HG03469 (cell line): ENCODE results near the gene AP3B1.
"Not testable (repeated sequence)": the region's sequence is repeated elsewhere in the genome, so short reads cannot be mapped to it uniquely, and the experiment has no call there.

Experiments used
- ATAC-seq: cut with Tn5 transposase; IDR thresholded peaks from one replicate; pipeline ENCODE4 v1.9.1; 2021; ENCODE audit warnings: mild to moderate bottlenecking, moderate library complexity, moderate number of reproducible peaks; ENCODE audit not compliant: unreplicated experiment

Gene AP3B1

GRCh38 chr5:78075301-78075700 lies 219.2 kb downstream of the AP3B1 start:
- ATAC-seq, result no peak

- ATAC-seq, result not testable (repeated sequence)
Measured at GRCh38 chr5:78070691-78071090, 223.8 kb downstream of the AP3B1 start.

- not testable (repeated sequence) for ATAC-seq
Measured at GRCh38 chr5:78067581-78067980, 226.9 kb downstream of the AP3B1 start.

- not testable (repeated sequence) for ATAC-seq
Measured at GRCh38 chr5:78066722-78067121, 227.8 kb downstream of the AP3B1 start.

DNA sequence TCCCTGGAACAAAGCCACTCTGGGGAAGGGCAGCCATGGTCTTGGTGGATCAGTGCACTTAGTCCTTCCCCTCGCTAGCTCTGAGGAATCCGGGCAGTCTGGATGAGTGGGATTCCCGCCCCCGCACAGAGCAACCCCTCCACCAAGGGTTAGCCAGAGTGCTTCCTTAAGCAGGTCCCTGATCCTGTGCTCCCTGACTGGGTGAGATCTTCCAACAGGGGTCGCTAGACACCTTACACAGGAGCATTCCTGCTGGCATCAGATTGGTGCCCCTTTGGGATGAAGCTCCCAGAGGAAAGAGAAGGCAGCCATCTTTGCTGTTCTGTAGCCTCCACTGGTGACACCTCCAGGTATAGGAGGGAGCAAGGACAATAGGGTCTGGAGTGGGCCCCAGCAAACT lies 228.8 kb downstream of the AP3B1 start:
- no peak for ATAC-seq

GRCh38 chr5:78064941-78065472 lies 229.5 kb downstream of the AP3B1 start:
- no peak for ATAC-seq

GRCh38 chr5:78063495-78063894 lies 231.0 kb downstream of the AP3B1 start:
- ATAC-seq, result no peak

DNA sequence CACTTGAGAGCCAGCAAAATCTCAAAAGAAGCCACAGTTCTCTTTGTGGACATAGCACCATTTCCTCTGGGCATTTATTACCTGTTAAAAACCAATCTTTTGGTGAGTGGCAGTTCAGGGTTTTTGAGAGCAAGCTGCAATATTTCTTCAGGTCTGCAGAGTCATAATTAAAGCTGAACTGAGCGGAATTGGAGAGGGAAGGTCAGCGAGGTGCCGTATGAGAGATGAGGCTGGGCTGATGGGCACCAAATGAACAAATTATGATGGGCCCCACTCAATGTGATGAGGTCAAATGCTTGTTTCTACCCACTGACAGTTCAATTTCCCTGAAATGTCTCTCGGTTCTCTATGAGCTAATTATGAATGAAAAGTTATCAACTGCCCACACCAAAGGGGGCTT lies 231.9 kb downstream of the AP3B1 start:
- ATAC-seq, result no peak

GRCh38 chr5:78060421-78060820 lies 234.1 kb downstream of the AP3B1 start:
- ATAC-seq, result no peak

GRCh38 chr5:78058625-78059024 lies 235.9 kb downstream of the AP3B1 start:
- ATAC-seq, result no peak

DNA sequence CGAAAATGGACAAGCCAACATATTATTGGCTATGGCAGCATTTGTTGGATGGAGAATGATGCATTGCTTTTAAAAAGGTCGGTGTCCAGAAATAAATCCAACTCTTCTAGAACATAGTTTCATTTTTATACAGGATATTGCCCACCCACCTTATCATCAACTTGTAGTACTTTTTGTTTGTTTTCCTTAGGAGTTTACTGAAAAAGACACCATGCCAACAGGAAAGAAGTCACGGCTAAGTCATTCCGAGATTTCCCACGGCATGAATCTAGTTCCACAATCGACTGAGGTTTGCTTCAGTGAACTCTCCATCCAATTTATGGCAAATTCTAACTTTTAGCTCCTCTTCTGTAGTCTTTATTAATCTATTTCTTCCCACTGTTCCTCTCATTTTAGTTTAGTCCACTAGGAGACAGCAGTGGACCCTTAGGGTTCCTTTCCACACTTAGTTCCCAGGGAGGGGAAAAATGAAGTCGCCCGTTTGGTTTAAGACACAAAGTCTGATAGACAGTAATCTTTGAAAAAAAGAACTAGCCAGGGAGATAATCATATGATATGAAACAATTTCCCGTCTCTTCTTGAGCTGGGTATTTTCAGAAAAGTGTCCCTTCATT lies 237.5 kb downstream of the AP3B1 start:
- ATAC-seq, result no peak

- ATAC-seq, result no peak
Measured at GRCh38 chr5:78056053-78056452, 238.4 kb downstream of the AP3B1 start.

- no peak for ATAC-seq
Measured at GRCh38 chr5:78050888-78051287, 243.6 kb downstream of the AP3B1 start.

DNA sequence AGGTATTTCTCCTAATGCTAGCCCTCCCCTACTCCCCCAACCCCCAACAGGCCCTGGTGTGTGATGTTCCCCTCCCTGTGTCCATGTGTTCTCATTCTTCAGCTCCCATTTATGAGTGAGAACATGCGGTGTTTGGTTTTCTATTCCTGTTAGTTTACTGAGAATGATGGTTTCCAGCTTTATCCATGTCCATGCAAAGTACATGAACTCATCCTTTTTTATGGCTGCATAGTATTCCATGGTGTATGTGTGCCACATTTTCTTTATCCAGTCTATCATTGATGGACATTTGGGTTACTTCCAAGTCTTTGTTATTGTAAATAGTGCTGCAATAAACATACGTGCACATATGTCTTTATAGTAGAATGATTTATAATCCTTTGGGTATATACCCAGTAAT lies 247.7 kb downstream of the AP3B1 start:
- ATAC-seq, result not testable (repeated sequence)

- ATAC-seq, result no peak
Measured at GRCh38 chr5:78046006-78046405, 248.5 kb downstream of the AP3B1 start.

GRCh38 chr5:78041805-78042204 lies 252.7 kb downstream of the AP3B1 start:
- no peak for ATAC-seq

- no peak for ATAC-seq
Measured at GRCh38 chr5:78025540-78025939, 269.0 kb downstream of the AP3B1 start.

- no peak for ATAC-seq
Measured at GRCh38 chr5:78019744-78020143, 274.8 kb downstream of the AP3B1 start.

DNA sequence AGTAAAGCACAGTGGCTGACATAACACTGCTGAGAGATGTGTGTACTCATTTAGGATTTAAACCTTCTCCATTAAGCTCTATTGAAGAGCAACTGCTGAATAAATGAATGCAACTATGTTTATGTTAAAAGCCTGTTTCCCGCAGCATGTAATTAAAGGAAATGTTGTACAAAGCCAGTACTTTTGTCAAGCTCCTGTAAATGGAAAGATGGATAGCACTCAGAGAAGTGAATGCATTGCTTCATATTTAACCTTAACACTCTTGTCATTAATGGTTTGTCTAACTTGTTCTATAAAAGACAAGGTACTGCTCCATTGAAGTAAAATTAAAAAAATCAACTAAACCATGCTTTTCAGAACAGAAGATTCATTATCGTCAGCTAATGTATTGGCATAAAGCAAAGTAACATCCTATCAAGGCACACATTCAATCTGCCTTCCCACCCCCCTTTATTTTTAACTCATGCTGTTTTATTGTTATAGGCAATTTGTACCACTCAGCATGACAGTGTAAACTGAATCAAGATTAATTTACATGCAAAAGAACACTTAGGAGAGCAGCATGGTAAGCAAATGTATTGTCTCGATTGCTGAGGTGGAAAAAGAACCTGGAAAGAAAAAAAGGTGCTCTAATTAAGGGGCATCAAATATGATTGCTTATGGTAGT lies 277.5 kb downstream of the AP3B1 start:
- ATAC-seq, result no peak

GRCh38 chr5:78009937-78010527 lies 284.5 kb downstream of the AP3B1 start:
- no peak for ATAC-seq

GRCh38 chr5:78008356-78008967 lies 286.0 kb downstream of the AP3B1 start:
- no peak for ATAC-seq

- no peak for ATAC-seq
Measured at GRCh38 chr5:78007233-78007632, 287.3 kb downstream of the AP3B1 start.
